GM21390 (cell line): ENCODE data around the gene GPR33.
A peak's percentile ranks its signal among the peaks of the same experiment; 100 is the strongest.

Experiments used
- ATAC-seq: cut with Tn5 transposase; IDR thresholded peaks from one replicate; pipeline ENCODE4 v1.9.1; 2021; ENCODE audit not compliant: unreplicated experiment

GPR33 gene, protein sequence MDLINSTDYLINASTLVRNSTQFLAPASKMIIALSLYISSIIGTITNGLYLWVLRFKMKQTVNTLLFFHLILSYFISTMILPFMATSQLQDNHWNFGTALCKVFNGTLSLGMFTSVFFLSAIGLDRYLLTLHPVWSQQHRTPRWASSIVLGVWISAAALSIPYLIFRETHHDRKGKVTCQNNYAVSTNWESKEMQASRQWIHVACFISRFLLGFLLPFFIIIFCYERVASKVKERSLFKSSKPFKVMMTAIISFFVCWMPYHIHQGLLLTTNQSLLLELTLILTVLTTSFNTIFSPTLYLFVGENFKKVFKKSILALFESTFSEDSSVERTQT

DNA sequence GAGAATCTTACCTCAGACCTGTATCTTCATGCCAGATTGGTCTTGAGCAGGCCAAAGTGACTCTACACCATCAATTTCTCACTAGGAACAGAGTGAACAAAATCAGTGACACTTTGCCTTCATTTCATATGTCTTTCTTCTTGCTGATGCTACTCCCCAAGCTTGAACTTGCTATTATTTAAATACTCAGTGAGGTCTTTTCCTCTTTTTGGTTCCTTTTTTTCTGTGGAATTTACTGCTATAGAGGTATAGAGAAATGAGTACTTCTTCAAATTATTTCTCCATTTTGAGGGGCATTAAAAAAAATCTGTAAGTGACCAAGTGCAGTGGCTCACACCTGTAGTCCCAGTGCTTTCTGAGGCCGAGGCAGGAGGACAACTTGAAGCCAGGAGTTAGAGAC lies at the start of gene GPR33:
Gene GPR33, minus strand, starts transcription at position 154 of the 400 bp plus-strand sequence. CDS start 4,074 bp downstream, outside the sequence.
- ATAC-seq = no peak

DNA sequence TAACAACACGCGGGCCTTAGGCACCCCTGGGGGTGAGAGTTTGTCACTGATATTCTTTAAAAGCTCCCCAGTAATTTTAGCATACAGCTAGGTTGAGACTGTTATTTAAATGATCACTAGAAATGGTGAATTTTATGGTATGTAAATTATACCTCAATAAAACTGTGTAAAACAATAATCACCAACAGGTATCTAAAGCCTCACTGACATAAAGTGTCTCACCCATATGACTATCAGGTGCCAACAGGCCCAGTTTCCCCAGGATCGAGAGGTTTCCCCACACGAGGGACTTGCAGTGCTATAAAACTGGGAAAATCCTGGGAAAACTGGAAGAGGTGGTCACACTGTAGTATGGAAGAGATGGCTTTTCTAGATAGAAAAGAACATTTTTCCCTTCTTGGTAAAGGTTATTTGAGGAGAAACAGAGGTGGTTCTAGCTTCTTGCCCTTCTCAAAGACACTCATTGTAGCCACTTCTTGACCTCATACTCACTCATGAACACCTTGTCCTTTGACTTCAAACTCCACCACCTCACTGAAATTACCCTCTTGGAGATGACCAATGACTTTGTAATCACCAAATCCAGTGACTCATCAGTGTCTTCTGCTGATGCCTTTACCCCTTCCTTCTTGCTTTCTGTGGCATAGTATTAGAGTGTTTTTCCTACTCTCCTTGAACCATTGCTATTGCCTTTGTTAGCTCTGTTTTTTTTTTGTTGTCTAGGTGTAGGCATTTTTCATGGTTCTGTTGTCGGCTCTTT lies 48.5 kb upstream of the GPR33 start:
- no peak for ATAC-seq

DNA sequence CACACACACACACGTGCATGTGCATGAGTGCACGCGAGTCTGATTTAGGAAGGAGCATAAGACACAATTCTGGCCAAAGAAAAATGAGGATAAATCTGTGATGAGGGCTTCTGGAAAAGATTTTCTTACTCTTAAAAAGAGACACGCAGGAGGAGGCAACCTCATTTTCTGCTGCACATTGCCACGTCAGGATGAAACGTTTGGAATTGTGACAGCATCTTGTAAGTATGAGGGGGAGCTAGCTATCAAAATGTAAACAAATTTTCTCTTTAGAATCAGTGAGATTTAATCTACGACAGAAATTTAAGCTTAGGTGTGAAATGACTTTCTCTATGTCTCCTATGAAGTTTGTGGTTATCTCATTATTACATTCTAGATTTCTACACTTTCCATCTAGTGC lies 42.3 kb upstream of the GPR33 start:
- no peak for ATAC-seq

DNA sequence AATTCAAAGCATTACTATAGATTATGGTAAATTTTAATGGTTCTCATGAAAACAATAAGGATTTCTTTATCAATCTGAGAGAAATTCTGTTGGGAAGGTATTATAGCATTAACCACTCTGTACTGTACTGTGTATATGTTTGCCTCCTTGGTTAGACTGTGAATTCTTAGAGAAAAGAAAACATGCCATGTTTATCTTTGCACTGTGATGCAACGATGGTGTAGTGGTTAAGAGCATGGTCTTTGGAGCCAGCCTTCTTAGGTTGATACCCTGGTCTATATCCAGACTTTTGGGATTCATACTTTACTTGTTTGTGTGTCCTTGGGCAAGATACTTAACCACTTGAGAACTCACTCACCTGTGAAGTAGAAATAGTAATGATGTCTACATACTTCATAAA lies 41.2 kb upstream of the GPR33 start:
- ATAC-seq = no peak

DNA sequence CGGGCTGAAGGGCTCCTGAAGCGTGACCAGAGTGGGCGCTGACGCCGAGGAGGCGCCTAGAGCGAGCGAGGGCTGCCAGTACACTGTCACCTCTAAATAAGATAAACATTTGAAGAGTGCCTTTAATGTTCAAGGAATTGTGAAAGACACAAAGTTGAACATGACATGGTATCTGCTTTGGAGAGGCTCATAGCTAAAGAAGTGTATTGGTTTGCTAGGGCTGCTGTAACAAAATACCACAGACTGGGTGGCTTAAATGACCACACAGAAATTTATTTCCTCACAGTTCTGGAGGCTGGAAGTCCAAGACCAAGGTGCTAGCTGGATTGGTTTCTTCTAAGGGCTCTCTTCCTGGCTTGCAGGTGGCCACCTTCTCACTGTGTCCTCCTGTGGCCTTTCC lies 39.7 kb upstream of the GPR33 start:
- ATAC-seq = no peak

DNA sequence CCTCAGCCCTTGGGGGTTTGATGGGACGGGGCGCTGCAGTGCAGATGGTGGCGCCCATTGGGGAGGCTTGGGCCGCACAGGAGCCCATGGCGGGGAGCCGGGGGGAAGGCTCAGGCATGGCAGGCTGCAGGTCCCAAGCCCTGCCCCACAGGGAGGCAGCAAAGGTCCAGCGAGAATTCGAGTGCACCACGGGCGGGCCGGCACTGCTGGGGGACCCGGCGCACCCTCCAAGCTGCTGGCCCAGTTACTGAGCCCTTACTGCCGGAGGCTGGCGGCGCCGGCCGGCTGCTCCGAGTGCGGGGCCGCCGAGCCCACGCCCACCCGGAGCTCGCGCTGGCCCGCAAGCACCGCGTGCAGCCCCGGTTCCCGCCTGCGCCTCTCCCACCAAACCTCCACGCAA lies 39.2 kb upstream of the GPR33 start:
- no peak for ATAC-seq

DNA sequence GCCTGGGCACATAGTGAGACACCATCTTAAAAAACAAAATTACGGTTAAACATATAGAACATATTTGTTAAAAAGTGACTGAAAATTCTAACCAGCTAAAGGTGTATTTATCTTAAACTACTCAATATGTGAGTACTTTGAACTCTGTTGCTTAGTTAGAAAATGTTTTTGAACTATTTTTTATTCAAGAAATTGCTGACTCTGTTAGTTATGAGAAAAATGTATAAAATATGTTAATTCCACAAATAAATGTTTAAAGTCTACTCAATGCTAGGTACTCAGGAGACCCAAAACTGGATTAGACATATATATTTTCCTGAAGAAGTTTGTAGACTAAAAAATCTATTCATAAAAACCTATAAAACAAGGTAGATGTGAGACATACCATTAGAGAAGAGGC lies 23.0 kb upstream of the GPR33 start:
- no peak for ATAC-seq

DNA sequence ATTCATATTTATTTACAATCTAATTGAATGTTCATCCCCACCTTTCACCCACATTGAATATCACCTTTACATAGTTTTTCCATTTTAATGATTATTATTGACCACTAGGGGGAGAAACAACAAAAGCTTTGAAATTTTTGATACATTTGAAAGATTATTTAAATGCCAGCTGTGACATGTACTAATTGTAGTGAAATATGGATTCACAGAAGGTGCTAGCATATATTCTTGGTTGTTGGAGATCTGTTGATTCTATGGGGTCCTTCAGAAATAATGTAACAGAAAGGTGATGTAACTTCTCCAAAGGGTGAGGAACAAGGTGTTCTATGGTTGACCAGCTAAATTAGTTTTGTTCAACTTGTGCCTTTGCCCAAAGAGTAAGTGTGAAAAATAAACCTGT lies 22.4 kb upstream of the GPR33 start:
- no peak for ATAC-seq

DNA sequence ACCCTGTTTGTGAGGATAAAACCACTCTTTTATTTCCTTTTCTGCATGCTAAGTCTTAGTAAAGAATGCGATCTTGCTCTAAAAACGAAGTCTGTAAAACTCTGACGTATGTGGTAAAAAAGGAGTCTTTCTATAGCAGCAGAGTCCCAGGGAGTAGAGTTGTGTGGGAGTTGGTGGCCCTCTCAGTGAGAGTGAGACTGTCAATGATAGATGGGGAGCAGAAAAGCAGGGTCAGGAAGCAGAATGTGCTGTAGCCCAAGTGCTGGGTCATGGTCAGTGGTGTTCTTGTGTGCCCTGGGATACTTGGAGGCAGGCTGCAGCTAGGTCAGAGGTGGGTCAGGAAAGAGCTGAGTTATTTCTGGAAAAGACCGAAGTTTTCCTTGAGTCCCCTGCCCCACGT lies 20.3 kb upstream of the GPR33 start:
- ATAC-seq = no peak

DNA sequence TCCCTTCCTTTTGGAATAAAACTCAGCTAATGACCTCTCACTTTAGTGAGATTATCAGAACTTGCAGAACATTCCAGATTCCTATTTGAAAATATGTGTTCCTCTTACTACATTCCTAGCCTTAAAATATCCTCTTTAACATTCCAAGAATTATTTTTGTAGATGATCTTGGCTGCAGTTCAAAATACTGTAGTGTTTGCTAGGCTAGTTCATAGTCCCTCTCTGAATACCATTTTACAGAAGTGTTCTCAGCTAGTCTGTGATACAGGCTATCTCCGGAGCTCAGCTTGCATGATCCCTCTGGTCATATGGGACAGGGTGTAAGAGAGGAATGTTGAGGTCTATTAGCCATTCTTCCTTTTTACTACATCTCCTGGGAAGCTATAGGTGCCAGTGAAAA lies 17.6 kb upstream of the GPR33 start:
- no peak for ATAC-seq

DNA sequence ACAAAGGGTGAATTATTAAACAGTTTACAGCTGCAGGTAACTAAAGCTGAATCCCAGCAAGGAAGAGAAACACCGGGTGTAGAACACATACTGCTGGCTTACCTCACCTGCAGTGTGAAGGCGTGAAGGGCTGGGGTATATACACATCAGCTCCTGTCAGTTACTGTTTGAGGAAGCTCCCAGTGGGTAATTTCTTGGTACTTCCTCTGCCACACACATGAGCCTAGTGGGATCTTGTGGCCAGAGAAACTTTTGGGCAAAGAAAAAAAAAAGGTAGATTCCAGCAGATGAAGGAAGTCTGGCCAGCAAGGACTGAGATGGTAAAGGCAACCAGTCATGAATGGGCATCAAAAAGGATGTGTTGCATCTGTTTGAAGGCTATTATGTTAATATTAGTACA lies 14.0 kb upstream of the GPR33 start:
- no peak for ATAC-seq

DNA sequence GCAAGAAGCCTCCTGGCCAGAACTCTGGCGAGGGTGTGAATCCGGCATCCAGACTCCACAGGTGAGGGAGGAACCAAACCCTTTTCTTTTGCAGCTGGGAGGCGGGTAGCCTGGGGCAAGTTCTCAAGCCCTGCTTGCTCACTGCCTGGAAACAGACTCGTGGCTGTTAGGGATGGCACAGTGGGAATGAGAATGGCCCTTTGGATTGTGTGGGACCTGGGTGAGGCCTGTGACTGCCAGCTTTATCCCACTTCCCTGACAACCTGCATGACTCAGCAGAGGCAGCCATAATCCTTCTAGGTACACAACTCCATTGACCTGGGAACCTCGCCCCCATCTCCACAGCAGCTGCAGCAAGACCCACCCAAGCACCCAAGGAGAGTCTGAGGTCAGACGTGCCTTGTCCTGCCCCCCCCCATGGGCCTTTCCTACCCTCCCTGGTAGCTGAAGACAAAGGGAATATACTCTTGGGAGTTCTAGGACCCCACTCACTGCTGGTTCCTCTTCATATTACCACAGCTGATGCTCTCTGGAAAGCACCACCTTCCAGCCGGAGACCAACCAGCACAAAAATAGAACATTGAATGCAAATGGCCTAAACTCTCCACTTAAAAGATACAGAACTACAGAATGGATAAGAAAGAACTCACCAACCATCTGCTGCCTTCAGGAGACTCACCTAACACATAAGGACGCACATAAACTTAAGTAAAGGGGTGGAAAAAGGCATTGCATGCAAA lies 5.1 kb upstream of the GPR33 start:
- ATAC-seq = no peak

DNA sequence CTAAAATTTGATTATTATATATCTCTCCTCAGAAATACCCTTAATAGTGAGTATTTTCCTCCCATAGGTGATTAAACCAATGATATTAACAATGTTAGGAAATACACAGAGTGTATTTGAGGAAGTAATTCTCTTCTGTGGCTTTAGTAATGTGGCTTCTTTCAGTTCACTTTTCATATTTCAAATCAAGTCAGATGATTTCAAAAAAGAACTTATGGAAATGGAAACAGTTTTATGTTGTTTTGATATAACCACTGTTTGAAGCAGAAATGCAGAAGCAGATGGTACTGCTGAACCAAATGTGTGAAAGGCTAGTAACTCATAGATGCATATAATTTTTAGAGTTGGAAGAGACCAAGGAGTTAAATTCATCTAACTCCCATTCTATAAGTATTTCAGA lies 1.9 kb upstream of the GPR33 start:
- peak; percentile 70 for ATAC-seq

DNA sequence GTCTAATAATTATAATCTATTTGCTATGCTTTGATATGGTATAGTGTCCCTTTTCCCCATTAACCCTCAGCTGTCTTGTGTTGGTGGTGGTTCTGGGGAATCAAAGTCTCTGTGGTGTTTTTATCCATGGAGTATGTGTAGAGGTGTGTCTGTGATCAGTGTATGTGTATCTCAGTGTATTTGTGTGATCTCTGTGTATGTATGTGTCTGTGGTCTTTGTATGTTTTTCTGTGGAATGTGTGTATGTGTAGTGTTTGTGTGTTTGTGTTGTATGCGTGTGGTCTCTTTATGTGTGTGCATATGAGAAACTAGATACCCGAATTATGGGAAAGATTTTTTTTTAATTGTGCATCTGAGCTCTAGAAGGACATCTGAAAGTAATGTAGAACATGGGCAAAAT lies 1.1 kb downstream of the GPR33 start:
- no peak for ATAC-seq

DNA sequence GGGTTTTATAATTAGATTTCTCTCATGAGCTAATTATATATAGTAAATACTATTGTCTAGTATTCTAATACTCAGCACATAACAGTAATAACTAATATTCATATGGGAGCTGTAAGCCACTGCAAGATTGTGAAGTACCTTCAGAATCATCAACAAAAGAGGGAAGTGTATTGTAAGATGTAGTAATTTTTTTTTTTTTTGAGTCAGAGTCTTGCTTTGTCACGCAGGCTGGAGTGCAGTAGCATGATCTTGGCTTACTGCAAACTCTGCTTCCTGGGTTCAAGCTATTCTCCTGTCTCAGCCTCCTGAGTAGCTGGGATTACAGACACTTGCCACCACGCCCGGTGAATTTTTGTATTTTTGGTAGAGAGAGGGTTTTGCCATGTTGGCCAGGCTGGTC lies 3.1 kb downstream of the GPR33 start:
- no peak for ATAC-seq

DNA sequence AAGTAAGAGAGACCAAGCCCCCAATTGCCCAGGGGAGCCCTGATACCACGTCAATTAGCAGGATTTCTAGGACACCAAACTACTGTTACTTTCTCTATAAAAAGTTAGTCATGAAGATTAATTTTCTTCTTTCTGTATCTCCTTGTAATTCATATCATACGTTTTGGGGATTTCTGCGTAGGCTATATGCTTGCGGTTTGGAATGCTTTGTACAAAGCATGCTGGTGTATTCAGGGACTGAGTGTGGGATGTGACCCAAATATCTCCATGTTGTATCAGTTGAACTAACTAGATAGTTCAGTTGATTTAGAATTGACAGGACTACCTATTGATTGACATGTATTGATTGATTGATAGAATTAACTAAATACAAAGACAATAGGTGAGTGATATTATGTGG lies 7.7 kb downstream of the GPR33 start:
- ATAC-seq = no peak

DNA sequence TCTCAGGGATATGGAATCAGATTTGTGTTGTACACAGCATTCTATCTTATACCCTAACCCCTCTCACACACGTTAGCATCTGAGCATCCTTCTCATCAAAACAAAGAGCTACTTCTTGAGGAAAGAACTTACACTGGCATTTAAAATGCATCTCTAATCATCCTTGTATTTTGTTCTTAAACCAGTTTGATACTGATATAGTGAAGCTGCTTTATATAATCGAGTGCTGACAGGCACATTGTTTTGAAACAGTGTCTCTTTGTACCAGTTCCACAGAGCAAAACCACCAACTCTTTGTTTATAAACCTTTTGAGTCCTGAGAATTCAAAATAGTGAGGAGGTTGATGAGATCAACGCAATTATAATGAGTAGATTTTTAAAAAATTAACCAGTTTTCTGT lies 8.8 kb downstream of the GPR33 start:
- ATAC-seq = no peak

DNA sequence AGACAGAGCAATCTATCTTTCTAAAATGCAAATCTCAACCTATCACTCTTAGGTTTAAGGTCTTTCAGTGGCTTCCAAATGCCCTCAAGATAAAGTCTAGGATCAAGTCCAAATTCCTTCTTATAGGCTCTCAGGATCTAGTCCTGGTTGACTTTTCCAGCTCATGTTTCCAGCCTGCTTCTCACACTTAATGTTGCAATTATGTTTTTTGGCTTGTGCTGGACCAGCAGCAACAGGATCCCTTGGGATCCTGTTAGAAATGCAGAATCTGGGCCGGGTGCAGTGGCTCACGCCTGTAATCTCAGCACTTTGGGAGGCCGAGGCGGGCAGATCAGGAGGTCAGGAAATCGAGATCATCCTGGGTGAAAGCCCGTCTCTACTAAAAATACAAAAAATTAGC lies 10.6 kb downstream of the GPR33 start:
- no peak for ATAC-seq

DNA sequence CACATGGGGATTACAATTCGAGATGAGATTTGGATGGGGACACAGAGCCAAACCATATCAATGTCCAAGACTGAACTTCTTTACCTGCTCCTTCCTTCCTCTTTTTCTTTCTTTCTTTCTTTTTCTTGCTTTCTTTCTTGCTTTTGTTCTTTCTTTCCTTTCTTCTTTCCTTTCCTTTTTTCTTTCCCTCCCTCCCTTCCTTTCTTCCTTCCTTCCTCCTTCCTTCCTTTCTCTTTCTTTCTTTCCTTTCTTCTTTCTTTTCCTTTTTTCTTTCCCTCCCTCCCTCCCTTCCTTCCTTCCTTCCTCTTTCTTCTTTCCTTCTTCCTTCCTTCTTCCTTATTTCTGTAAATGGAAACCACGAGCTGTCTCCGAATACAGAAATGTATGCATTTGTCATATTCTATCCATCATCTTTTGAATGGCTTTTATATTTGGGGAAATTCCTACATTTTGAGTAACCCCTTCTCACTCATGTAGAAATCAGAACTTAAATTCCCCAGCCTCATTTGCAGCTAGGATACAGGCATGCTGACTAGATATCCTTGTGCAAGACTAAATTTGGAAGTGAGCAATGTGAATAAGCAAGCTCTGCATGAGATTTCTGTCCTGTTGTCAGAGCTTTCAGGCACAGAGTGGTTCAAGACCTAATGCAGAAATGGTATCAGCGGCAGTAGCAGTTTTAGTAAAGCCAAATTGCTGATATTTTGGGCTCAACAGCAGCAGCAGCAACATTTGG lies 11.5 kb downstream of the GPR33 start:
- ATAC-seq = no peak

DNA sequence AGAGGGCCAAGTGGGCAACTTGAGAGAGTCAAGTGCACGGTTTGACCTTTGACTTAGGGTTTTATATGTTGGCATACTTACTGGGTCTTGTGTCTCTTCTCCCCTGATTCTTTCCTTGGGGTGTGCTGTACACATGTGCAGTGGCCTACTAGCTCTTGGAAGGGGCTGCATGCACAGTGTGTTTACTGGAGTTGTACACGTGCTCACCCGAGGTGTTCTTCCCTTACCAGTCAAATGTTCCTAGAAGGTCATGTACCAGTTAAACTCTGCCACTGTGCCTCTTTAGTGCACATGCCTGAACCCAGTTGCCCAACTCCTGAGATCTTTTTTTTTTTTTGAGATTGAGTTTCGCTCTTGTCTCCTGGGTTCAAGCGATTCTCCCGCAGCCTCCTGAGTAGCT lies 21.3 kb downstream of the GPR33 start:
- ATAC-seq = no peak

DNA sequence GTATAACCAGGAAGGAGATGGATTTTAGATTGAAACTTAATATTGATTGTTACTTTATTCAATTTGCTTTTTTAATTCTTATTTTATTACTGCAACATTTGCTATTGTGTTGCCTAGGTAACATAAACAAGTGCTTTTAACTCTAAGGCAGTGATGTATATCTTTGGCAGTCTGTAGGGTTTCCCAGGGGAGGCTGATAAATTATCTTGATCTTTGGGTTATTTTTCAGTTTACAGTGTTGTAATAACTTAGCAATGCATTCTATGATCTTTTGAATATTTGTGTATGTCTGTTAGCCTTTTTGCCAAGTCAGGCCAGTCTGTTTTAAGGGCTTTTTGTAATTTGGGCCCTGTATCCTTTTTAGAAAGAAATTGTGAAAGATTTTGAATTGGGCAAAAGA lies 22.7 kb downstream of the GPR33 start:
- no peak for ATAC-seq
